Measurements from ENCODE around the gene COL2A1. TPM values are rescaled to one million over a fixed set of nuclear protein-coding genes. Genes with fewer than 3 reads are reported as not detected.

COL2A1 gene
- total and polyA plus RNA-seq, 2 donors (not counting 3 experiments of a cell fraction or from before 2014, with no cell fraction given): not detected

DNA sequence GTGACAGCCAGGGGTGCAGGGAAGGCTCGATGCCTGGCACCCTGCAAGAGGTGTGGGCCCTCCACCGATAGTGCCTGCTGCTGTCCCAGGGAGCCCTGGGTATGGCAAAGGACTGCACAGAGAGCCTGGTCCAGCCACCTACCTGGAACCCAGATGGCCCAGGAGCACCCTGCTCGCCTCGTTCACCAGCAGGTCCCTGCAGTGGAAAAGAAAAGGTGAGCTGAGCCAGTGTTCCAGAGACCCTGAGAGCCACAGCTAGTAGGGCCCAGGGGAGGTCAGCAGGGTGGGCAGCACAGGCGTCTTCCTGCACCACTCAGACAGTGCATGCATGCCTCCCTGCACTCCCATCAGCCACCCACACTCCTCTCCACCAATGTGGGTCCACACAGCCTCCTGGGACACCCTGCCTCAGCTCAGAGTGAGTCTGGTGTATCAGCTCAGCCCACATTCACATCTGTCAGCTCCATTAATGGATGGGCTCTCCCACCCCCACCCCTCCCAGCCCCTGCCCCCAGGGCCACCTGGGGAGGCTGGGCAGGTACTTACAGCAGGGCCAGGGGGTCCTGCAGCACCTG lies 20.6 kb downstream of the COL2A1 start:
- FAIRE-seq (no peak), DNase-seq (ENCODE audit: low read depth, low spot score) (no peak)
- no peak for TF ChIP-seq EZH2 (IDR thresholded peaks at IDR 0.05; ENCODE audit: borderline replicate concordance, low read depth, low read length, severe bottlenecking)
- TF ChIP-seq, protein P1, sequence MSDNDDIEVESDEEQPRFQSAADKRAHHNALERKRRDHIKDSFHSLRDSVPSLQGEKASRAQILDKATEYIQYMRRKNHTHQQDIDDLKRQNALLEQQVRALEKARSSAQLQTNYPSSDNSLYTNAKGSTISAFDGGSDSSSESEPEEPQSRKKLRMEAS (IDR thresholded peaks at IDR 0.05; ENCODE audit: insufficient read depth, insufficient read length): no peak
- no peak for TF ChIP-seq JUN (IDR thresholded peaks at IDR 0.05; ENCODE audit: borderline replicate concordance, insufficient read depth, insufficient read length, low read depth)
- TF ChIP-seq FOS (IDR thresholded peaks at IDR 0.05; ENCODE audit: borderline replicate concordance, insufficient read depth, low read length): no peak
- no peak for TF ChIP-seq POLR2A (IDR thresholded peaks at IDR 0.05; ENCODE audit: low read depth, low read length)
- no peak for TF ChIP-seq GATA2 (IDR thresholded peaks at IDR 0.05; ENCODE audit: insufficient read depth, insufficient read length, low read depth, low read length)
- no peak for TF ChIP-seq MYC (IDR thresholded peaks at IDR 0.05; ENCODE audit: low read depth, low read length)
- TF ChIP-seq, protein P2, sequence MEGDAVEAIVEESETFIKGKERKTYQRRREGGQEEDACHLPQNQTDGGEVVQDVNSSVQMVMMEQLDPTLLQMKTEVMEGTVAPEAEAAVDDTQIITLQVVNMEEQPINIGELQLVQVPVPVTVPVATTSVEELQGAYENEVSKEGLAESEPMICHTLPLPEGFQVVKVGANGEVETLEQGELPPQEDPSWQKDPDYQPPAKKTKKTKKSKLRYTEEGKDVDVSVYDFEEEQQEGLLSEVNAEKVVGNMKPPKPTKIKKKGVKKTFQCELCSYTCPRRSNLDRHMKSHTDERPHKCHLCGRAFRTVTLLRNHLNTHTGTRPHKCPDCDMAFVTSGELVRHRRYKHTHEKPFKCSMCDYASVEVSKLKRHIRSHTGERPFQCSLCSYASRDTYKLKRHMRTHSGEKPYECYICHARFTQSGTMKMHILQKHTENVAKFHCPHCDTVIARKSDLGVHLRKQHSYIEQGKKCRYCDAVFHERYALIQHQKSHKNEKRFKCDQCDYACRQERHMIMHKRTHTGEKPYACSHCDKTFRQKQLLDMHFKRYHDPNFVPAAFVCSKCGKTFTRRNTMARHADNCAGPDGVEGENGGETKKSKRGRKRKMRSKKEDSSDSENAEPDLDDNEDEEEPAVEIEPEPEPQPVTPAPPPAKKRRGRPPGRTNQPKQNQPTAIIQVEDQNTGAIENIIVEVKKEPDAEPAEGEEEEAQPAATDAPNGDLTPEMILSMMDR (IDR thresholded peaks at IDR 0.05; ENCODE audit: extremely low read depth in 1 of 2, insufficient read depth in 1 of 2, low read depth in 1 of 2, low read length in 2 of 2): no peak
- no peak for TF ChIP-seq POLR2AphosphoS5 (IDR thresholded peaks at IDR 0.05; ENCODE audit: insufficient read depth, low read depth, low read length)
- Histone ChIP-seq H3K36me3 (ENCODE audit: control insufficient read depth in 2 of 2, extremely low read depth in 1 of 2, insufficient read depth in 2 of 2, low read length in 2 of 2) (no peaks in the 10 kb centered on the region), H3K9me3 (replicated peaks; ENCODE audit: control insufficient read depth, insufficient read depth, low read length) (no peaks in the 10 kb centered on the region), H3K4me1 (ENCODE audit: control insufficient read depth, extremely low read depth, insufficient read depth, low read length) (no peaks in the 10 kb centered on the region), H3K4me2 (ENCODE audit: insufficient read depth, low read length) (no peak overlapping the region), H3K9me1 (replicated peaks; ENCODE audit: control insufficient read depth, extremely low read depth, insufficient read depth, low read length) (no peaks in the 10 kb centered on the region), H3K4me3 (replicated peaks in 1 of 3; ENCODE audit: insufficient read depth in 1 of 3, low read depth in 1 of 3, low read length in 3 of 3) (no peak overlapping the region), H4K20me1 (replicated peaks; ENCODE audit: control insufficient read depth, extremely low read depth, insufficient read depth, low read length) (no peaks in the 10 kb centered on the region), H3K79me2 (ENCODE audit: control insufficient read depth, insufficient read depth, low read length) (no peaks in the 10 kb centered on the region), H2AFZ (ENCODE audit: low read depth, low read length) (no peak overlapping the region), H3K27ac (ENCODE audit: insufficient read depth, low read depth, low read length) (no peak overlapping the region), H3K27me3 (ENCODE audit: control insufficient read depth in 2 of 2, insufficient read depth in 2 of 2, low read length in 2 of 2) (peaks cover 0 to 2% of the 10 kb centered on the region in 2 experiments), H3K9ac (replicated peaks; ENCODE audit: extremely low read depth, insufficient read depth, low read length) (no peak overlapping the region)
- BruUV-seq (replicated peaks): no TSS peak
- ChIA-PET POLR2A (no interaction called here), CTCF (interaction anchor here (1.3 kb wide), 1 partner anchor 20 kb away, joined by 5 read pairs; the partner anchor contains the start of gene TMEM106C)
- dilution Hi-C loops (cut with MboI; ENCODE audit: extremely low pct_ligation_motif_present, low sequenced_read_pairs) (no loop called here), intact Hi-C loops (cut with micrococcal nuclease) (no loop called here)

Data from endothelial cell of umbilical vein (primary cell).